RWPE2 (cell line): ENCODE measurements around the gene MAD2L2.

Experiments used
- ATAC-seq: fragments of 200-7000 bp; cut with Tn5 transposase; 3 replicates; pipeline ENCODE4 v1.9.1; 2021; ENCODE audit warnings: low read depth
- DNase-seq: peaks from one replicate; pipeline ENCODE4 v3.0.0-alpha.2; 2020; ENCODE audit warnings: low spot score
- H3K27ac ChIP-seq: fragments of 450-650 bp; 2 replicates; pipeline ENCODE4 v1.5.1; 2017; ENCODE audit warnings: mild to moderate bottlenecking; ENCODE audit not compliant: poor library complexity, severe bottlenecking
- H3K27me3 ChIP-seq: fragments of 250-450 bp; sonication (Bioruptor Pico); 2 replicates; pipeline ENCODE4 v1.5.1; 2021; ENCODE audit warnings: mild to moderate bottlenecking, moderate library complexity; ENCODE audit not compliant: insufficient read depth, poor library complexity, severe bottlenecking
- H3K36me3 ChIP-seq: fragments of 250-450 bp; sonication (Bioruptor Pico); 2 replicates; pipeline ENCODE4 v1.5.1; 2020; ENCODE audit warnings: low read depth, mild to moderate bottlenecking, moderate library complexity
- H3K4me1 ChIP-seq: fragments of 250-450 bp; sonication (Bioruptor Pico); 2 replicates; pipeline ENCODE4 v1.5.1; 2021; ENCODE audit warnings: mild to moderate bottlenecking, moderate library complexity; ENCODE audit not compliant: insufficient read depth, poor library complexity, severe bottlenecking
- H3K4me3 ChIP-seq: fragments of 250-450 bp; sonication (Bioruptor Pico); 2 replicates; pipeline ENCODE4 v1.5.1; 2021; ENCODE audit warnings: mild to moderate bottlenecking, moderate library complexity; ENCODE audit not compliant: severe bottlenecking
- H3K9me3 ChIP-seq: fragments of 250-450 bp; sonication (Bioruptor Pico); 2 replicates; pipeline ENCODE4 v1.5.1; 2021; ENCODE audit warnings: mild to moderate bottlenecking, moderate library complexity; ENCODE audit not compliant: severe bottlenecking
- CTCF ChIP-seq: fragments of 450-650 bp; IDR thresholded peaks from one replicate; pipeline ENCODE4 v1.5.1; 2017; ENCODE audit warnings: mild to moderate bottlenecking, moderate library complexity; ENCODE audit not compliant: poor library complexity, severe bottlenecking

The MAD2L2 gene

GRCh38 chr1:11705596-11705995 is 24.6 kb upstream of the MAD2L2 start:
- Histone ChIP-seq H3K4me1 (no peaks in the 10 kb centered on the region), H3K27ac (no peak overlapping the region), H3K27me3 (no peaks in the 10 kb centered on the region), H3K4me3 (no peak overlapping the region), H3K9me3 (no peaks in the 10 kb centered on the region), H3K36me3 (no peaks in the 10 kb centered on the region)
- no peak for ATAC-seq
- TF ChIP-seq CTCF = no peak
- no peak for DNase-seq

- no peak for DNase-seq
Observed at GRCh38 chr1:11704691-11705475, 23.9 kb upstream of the MAD2L2 start.

DNA sequence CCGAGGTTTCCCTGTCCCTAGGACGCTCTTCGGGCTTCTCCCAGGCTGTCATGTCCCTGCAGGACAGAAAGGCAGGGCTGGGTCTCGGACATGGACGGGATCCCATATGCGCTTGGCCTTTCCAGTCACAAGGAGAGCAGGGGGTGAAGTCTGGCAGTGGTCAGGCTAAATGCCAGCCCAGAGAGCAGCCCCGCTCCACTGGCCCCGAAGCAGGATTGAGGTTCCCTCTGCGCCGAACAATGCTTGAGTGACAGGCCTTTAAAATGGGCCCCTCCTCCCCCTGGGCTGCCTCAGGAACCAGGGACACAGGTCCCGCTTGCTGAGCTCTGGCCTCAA is 23.2 kb upstream of the MAD2L2 start:
- no peak for TF ChIP-seq CTCF
- DNase-seq = no peak
- H3K4me1 ChIP-seq = no peaks in the 10 kb centered on the region

More at GRCh38 chr1:11704691-11705475, 23.9 kb upstream of the MAD2L2 start:
- TF ChIP-seq CTCF = no peak
- no peak overlapping the region for H3K4me3 ChIP-seq
- H3K9me3 ChIP-seq = no peaks in the 10 kb centered on the region
- H3K27ac ChIP-seq = no peak overlapping the region
- ATAC-seq = no peak
- no peaks in the 10 kb centered on the region for H3K36me3 ChIP-seq
- no peaks in the 10 kb centered on the region for H3K4me1 ChIP-seq
- H3K27me3 ChIP-seq = no peaks in the 10 kb centered on the region

DNA sequence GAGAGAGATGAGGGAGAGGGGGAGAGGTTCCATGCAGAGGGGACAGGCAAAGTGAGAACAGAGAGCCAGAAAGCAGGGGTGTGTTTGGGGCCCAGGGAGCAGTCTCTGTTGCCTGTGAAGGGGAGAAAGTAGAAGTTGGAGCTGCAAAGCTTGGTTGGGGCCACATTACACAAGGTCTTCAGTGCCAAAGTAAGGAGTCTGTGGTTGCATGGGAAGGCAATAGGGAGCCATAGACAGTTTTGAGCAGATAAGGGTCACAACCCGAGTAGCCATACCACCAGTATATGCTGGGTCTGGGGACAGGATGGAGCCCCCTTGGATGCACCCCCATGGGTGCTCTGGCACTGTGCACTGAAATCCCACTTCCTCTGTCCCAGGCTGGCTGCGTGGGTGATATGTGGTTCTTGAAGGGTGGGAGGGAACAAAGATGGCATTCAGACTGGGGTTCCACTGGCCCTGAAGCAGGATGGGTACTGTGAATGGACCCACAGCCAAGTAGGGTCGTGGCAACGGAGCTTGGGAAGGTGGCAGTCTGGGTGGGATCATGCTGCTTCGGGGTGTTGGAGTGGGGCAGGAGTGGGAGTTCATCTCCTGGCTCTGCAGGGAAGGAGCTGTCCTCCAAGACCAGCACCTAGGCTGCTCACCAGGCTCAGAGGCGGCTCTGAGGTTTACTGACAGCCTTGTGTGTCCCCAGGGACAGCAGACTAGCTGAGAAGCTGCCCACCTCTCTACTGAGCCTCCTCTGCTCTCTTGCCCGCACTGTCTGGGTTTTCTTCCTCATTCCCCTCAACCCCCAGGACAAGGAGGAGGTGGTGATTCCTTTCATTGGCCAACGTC is 22.6 kb upstream of the MAD2L2 start:
- H3K36me3 ChIP-seq = no peaks in the 10 kb centered on the region
- H3K4me3 ChIP-seq = no peak overlapping the region
- H3K9me3 ChIP-seq = no peaks in the 10 kb centered on the region
- DNase-seq (no peak), ATAC-seq (no peak)
- no peak for TF ChIP-seq CTCF
- H3K27ac ChIP-seq = no peak overlapping the region
- H3K4me1 ChIP-seq = no peaks in the 10 kb centered on the region
- no peaks in the 10 kb centered on the region for H3K27me3 ChIP-seq

More for the DNA sequence above, 23.2 kb upstream of the MAD2L2 start:
- Histone ChIP-seq H3K27ac (no peak overlapping the region), H3K27me3 (no peaks in the 10 kb centered on the region), H3K36me3 (no peaks in the 10 kb centered on the region), H3K4me3 (no peak overlapping the region), H3K9me3 (no peaks in the 10 kb centered on the region)
- ATAC-seq = no peak
